MG63 (cell line): ENCODE data around the gene PGK1. TPM values are rescaled to one million over a fixed set of nuclear protein-coding genes. Genes with fewer than 3 reads are reported as not detected.
A peak's percentile ranks its signal among the peaks of the same experiment; 100 is the strongest.
"Not testable (repeated sequence)": the region's sequence is repeated elsewhere in the genome, so short reads cannot be mapped to it uniquely, and the experiment has no call there.

Experiments
- DNase-seq: peaks from one replicate; pipeline ENCODE4 v3.0.0-alpha.2; 2020
- H3K27me3 ChIP-seq: fragments of 250-450 bp; sonication (Bioruptor Pico); 2 replicates; pipeline ENCODE4 v1.5.1; 2020; ENCODE audit warnings: mild to moderate bottlenecking, moderate library complexity
- H3K36me3 ChIP-seq: fragments of 250-450 bp; sonication (Bioruptor Pico); 2 replicates; pipeline ENCODE4 v1.5.1; 2020; ENCODE audit warnings: mild to moderate bottlenecking, moderate library complexity
- H3K4me3 ChIP-seq: fragments of 250-450 bp; sonication (Bioruptor Pico); 2 replicates; pipeline ENCODE4 v1.5.1; 2020; ENCODE audit warnings: mild to moderate bottlenecking, moderate library complexity
- H3K9me3 ChIP-seq: fragments of 250-450 bp; sonication (Bioruptor Pico); 2 replicates; pipeline ENCODE4 v1.5.1; 2020; ENCODE audit warnings: mild to moderate bottlenecking, moderate library complexity
- total RNA-seq: library from RNA; depleted of rRNA; stranded (reverse); fragments of >200 nt; shearing (Covaris generic); gene quantifications from 2 replicates; pipeline ENCODE4 v1.2.3, GENCODE V29; 2014; ENCODE audit warnings: low replicate concordance

Gene PGK1
- total RNA-seq, 1 experiment from 2014 or later, result 387 TPM

GRCh38 chrX:78105944-78106650, 2.0 kb downstream of the PGK1 start:
- Histone ChIP-seq H3K9me3 (no peaks in the 10 kb centered on the region), H3K36me3 (peaks cover 23% of the 10 kb centered on the region), H3K4me3 (peak overlapping the region; percentile 71), H3K27me3 (no peaks in the 10 kb centered on the region)
- no peak for DNase-seq

DNA sequence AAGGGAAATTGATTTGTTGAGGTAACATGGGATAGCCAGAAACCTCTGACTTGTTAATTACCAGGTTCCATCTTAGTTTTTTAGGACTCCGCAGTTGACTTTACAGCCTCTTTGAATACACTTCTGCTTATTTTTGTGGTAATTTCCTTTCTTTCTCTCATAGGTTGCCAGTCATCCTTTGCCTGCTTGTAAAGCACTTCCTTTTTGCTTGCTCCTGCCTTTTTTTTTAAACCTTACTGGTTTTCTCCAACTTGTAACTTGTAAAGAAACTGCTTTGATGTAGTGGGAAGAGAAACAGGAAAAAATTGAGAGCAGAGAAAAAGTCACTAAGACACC, 2.6 kb downstream of the PGK1 start:
- Histone ChIP-seq H3K4me3 (peak overlapping the region; percentile 71), H3K36me3 (peaks cover 26% of the 10 kb centered on the region), H3K9me3 (no peaks in the 10 kb centered on the region), H3K27me3 (no peaks in the 10 kb centered on the region)
- DNase-seq, result no peak

DNA sequence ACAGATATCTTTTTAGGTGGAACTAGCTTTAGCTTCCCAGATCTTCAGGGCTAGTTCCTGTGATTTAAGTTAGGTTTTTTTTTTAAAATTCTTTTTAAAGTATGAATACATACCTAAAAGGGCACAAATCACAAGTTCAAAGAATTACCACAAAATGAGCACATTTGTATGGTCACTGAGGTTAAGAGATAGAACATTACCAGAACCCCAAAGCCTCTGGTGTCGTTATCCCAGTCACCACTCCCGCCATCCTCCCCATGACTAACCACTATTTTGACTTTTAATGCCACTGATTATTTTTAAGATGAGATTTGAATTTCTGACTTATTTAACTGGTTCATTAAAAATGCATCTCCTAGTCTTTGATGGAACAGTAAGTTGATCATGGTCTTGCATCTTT, 5.4 kb downstream of the PGK1 start:
- no peak for DNase-seq
- no peaks in the 10 kb centered on the region for H3K27me3 ChIP-seq
- H3K36me3 ChIP-seq, result peaks cover 55% of the 10 kb centered on the region
- no peaks in the 10 kb centered on the region for H3K9me3 ChIP-seq
- no peak overlapping the region for H3K4me3 ChIP-seq

GRCh38 chrX:78111140-78111931, 7.3 kb downstream of the PGK1 start:
- Histone ChIP-seq H3K36me3 (peaks cover 52% of the 10 kb centered on the region), H3K4me3 (no peak overlapping the region), H3K27me3 (no peaks in the 10 kb centered on the region), H3K9me3 (no peaks in the 10 kb centered on the region)
- peak; percentile 15 for DNase-seq

DNA sequence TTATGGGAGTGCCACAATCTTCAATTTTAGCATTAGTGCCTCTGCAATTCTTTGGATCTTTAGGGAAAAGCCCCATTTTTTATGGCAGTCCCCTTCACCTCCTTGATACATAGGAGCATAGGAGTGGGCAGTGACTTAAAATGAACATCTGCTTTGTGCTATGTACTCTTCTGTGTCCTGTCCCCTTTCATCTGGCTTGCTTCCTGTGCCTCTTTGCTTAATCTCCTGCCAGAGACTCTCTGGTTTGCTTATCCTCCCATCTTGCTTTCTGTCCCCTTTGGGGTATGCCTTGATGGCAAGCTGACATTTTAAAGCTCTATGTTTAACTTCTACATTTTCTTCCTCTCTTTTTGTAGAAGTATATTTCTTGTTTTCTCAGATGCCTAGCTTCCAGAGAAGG, 12.3 kb downstream of the PGK1 start:
- DNase-seq, result no peak
- H3K4me3 ChIP-seq, result no peak overlapping the region
- H3K36me3 ChIP-seq, result peaks cover 66% of the 10 kb centered on the region
- no peaks in the 10 kb centered on the region for H3K9me3 ChIP-seq
- no peaks in the 10 kb centered on the region for H3K27me3 ChIP-seq

- peaks cover 66% of the 10 kb centered on the region for H3K36me3 ChIP-seq
- no peak for DNase-seq
- H3K4me3 ChIP-seq, result no peak overlapping the region
- no peaks in the 10 kb centered on the region for H3K9me3 ChIP-seq
- no peaks in the 10 kb centered on the region for H3K27me3 ChIP-seq
Observed at GRCh38 chrX:78116766-78117165, 12.7 kb downstream of the PGK1 start.

GRCh38 chrX:78118628-78119027, 14.6 kb downstream of the PGK1 start:
- Histone ChIP-seq H3K36me3 (peaks cover 59% of the 10 kb centered on the region), H3K4me3 (no peak overlapping the region), H3K27me3 (no peaks in the 10 kb centered on the region), H3K9me3 (no peaks in the 10 kb centered on the region)
- DNase-seq, result no peak

DNA sequence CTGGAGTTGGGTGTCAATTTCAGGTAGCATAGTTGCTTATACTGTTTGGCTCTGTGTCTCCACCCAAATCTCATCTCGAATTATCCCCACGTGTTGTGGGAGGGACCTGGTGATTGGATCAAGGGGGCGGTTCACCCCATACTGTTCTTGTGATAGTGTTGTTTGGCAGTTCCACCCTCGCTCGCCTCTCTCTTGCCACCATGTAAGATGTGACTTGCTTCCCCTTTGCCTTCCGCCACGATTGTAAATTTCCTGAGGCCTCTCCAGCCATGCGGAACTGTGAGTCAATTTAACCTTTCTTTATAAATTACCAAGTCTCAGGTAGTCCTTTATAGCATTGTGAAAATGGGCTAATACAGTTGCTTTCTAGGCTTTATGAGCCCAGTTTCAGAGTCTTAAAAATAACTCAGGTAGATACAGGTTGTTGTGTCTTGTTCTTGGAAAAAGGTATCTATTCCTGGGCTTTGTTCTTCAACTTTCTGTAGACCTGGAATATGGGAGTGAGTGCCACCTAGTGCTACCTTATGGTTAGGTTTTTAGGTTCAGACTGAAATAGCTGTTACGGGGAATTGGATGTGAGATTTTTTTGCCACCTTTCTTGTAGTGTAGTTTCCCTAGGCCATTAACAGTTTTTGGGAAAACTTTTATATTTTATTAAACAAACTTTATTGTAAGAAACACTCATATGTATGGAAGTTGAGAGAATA, 15.6 kb downstream of the PGK1 start:
- DNase-seq, result no peak
- no peak overlapping the region for H3K4me3 ChIP-seq
- no peaks in the 10 kb centered on the region for H3K27me3 ChIP-seq
- peaks cover 59% of the 10 kb centered on the region for H3K36me3 ChIP-seq
- H3K9me3 ChIP-seq, result no peaks in the 10 kb centered on the region

GRCh38 chrX:78123190-78123589, 19.1 kb downstream of the PGK1 start:
- peaks cover 64% of the 10 kb centered on the region for H3K36me3 ChIP-seq
- no peak overlapping the region for H3K4me3 ChIP-seq

GRCh38 chrX:78124307-78124706, 20.3 kb downstream of the PGK1 start:
- no peak for DNase-seq
- Histone ChIP-seq H3K27me3 (no peaks in the 10 kb centered on the region), H3K36me3 (peaks cover 65% of the 10 kb centered on the region), H3K4me3 (no peak overlapping the region), H3K9me3 (no peaks in the 10 kb centered on the region)

More at GRCh38 chrX:78123190-78123589, 19.1 kb downstream of the PGK1 start:
- H3K9me3 ChIP-seq, result no peaks in the 10 kb centered on the region
- peak; percentile 46 for DNase-seq
- no peaks in the 10 kb centered on the region for H3K27me3 ChIP-seq

- peaks cover 69% of the 10 kb centered on the region for H3K36me3 ChIP-seq
- no peak for DNase-seq
Observed at GRCh38 chrX:78125148-78125547, 21.1 kb downstream of the PGK1 start.

DNA sequence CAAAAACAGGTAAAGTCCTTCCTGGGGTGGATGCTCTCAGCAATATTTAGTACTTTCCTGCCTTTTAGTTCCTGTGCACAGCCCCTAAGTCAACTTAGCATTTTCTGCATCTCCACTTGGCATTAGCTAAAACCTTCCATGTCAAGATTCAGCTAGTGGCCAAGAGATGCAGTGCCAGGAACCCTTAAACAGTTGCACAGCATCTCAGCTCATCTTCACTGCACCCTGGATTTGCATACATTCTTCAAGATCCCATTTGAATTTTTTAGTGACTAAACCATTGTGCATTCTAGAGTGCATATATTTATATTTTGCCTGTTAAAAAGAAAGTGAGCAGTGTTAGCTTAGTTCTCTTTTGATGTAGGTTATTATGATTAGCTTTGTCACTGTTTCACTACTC, 21.7 kb downstream of the PGK1 start:
- not testable (repeated sequence) for H3K27me3 ChIP-seq, H3K9me3 ChIP-seq, DNase-seq, H3K4me3 ChIP-seq
- peaks cover 71% of the 10 kb centered on the region for H3K36me3 ChIP-seq

More at GRCh38 chrX:78125148-78125547, 21.1 kb downstream of the PGK1 start:
- H3K9me3 ChIP-seq, result no peaks in the 10 kb centered on the region
- H3K4me3 ChIP-seq, result no peak overlapping the region
- no peaks in the 10 kb centered on the region for H3K27me3 ChIP-seq

GRCh38 chrX:78129714-78130113, 25.7 kb downstream of the PGK1 start:
- H3K36me3 ChIP-seq, result peaks cover 42% of the 10 kb centered on the region
- no peak overlapping the region for H3K4me3 ChIP-seq
- DNase-seq, result no peak
- no peaks in the 10 kb centered on the region for H3K27me3 ChIP-seq
- H3K9me3 ChIP-seq, result no peaks in the 10 kb centered on the region

DNA sequence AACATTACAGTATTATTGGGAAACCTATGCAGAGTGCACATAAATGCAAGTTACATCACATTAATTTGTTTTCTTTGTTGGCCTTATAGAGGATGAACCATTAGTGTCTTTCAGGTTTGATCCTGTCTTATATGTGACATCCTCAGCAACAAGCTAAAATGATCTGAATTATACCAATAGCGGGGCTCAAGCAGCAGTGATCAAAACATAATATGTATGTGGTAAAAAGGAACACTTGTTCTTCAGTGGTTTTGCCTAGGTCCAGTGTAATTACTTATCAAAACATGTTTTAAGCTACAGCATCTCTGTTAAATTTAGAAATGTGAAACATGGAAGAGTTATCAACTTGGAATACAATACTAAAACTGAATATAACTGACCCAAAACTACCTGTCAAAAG, 26.3 kb downstream of the PGK1 start:
- no peaks in the 10 kb centered on the region for H3K9me3 ChIP-seq
- no peak for DNase-seq
- H3K36me3 ChIP-seq, result peaks cover 37% of the 10 kb centered on the region

GRCh38 chrX:78131117-78131516, 27.1 kb downstream of the PGK1 start:
- no peaks in the 10 kb centered on the region for H3K27me3 ChIP-seq
- no peak for DNase-seq
- H3K36me3 ChIP-seq, result peaks cover 33% of the 10 kb centered on the region
- no peaks in the 10 kb centered on the region for H3K9me3 ChIP-seq
- no peak overlapping the region for H3K4me3 ChIP-seq

More for the DNA sequence above, 26.3 kb downstream of the PGK1 start:
- Histone ChIP-seq H3K4me3 (no peak overlapping the region), H3K27me3 (no peaks in the 10 kb centered on the region)

DNA sequence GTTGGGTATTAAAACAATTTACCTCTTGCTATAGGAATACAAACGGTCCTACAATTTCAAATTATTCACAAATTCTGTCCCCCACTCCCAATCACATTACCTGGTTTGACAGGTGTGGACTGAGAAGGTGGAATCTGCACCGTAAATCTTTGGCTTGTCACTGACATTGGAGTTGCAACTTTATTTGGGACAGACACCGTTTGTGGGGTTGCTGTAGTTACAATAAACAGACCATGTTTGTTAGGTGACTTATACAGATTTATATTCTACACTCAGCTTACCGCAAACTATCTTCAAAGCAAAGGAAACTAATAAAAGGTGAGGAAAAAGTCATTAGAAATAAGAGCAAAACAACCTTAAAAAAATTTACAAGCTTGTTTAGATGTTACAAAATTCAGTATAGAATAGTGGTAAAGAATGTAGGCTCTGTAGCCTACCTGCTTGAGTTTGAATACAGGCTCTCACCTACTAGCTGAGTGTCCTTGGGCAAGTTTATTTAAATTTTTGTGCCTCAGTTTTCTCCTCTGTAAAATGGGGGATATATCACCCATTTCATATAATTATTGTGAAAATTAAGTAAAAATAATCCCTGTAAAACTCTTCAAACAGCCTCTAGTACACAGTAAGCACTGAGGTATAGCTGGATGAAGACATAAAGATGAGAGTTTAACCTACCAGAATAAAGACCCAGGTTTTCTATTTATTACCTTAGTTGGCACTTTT, 29.4 kb downstream of the PGK1 start:
- H3K4me3 ChIP-seq, result no peak overlapping the region
- DNase-seq, result no peak

More for the DNA sequence above, 29.4 kb downstream of the PGK1 start:
- Histone ChIP-seq H3K27me3 (no peaks in the 10 kb centered on the region), H3K36me3 (peaks cover 18% of the 10 kb centered on the region), H3K9me3 (no peaks in the 10 kb centered on the region)
